Heart right ventricle (tissue), 16 donors: ENCODE data around the gene ANKRD40CL. TPM values are rescaled to one million over a fixed set of nuclear protein-coding genes. Genes with fewer than 3 reads are reported as not detected.

Source experiments
- ATAC-seq, 8 donors: fragments of 200-7000 bp; cut with Tn5 transposase; one replicate each; pipeline ENCODE4 v1.9.1; 2020; ENCODE audit warnings: mild to moderate bottlenecking in 8 of 8, moderate library complexity in 8 of 8, moderate number of reproducible peaks in 1 of 8
- DNase-seq, 2 donors: peaks; one replicate each; pipeline ENCODE4 v3.0.0-alpha.2; 2020
- H3K27ac ChIP-seq, 10 donors: fragments of 200-600 bp; sonication (generic) in 2 of 10; one replicate each; pipeline versions ENCODE4 v1.5.0 to v1.8.0; 2020 to 2022; ENCODE audit warnings: mild to moderate bottlenecking in 3 of 10
- H3K27me3 ChIP-seq, 7 donors: fragments of 200-600 bp; one replicate each; pipeline ENCODE4 v1.8.0; 2021 to 2022; ENCODE audit warnings: mild to moderate bottlenecking in 2 of 7
- H3K36me3 ChIP-seq, 9 donors: fragments of 200-600 bp; sonication (generic) in 1 of 9; one replicate each; pipeline versions ENCODE4 v1.5.0 to v1.8.0; 2020 to 2022; ENCODE audit warnings: mild to moderate bottlenecking in 2 of 9
- H3K4me1 ChIP-seq, 9 donors: fragments of 200-600 bp; sonication (generic) in 1 of 9; one replicate each; pipeline versions ENCODE4 v1.5.0 to v1.8.0; 2020 to 2022; ENCODE audit warnings: mild to moderate bottlenecking in 4 of 9
- H3K4me3 ChIP-seq, 10 donors: fragments of 200-600 bp; sonication (generic) in 2 of 10; one replicate each; pipeline versions ENCODE4 v1.5.0 to v1.8.0; 2020 to 2022; ENCODE audit warnings: mild to moderate bottlenecking in 7 of 10, moderate library complexity in 2 of 10
- H3K9me3 ChIP-seq, 11 donors: fragments of 200-600 bp in 10 of 11; sonication (generic) in 2 of 11; one replicate each; pipeline versions ENCODE4 v1.5.0 to v1.8.0; 2013 to 2022; ENCODE audit warnings: mild to moderate bottlenecking in 2 of 11, control low read depth in 1 of 11, moderate library complexity in 1 of 11
- WGBS, 2 donors: extraction: QIAGEN DNeasy Blood & Tissue Kit; methylation state at CpG; one replicate each; pipeline ENCODE4 v1.1.7; 2013; ENCODE audit warnings: inconsistent platforms in 1 of 2; 5-methylcytosine and 5-hydroxymethylcytosine counted together
- intact Hi-C, 10 donors: fragments of 100-400 bp; cut with DNase I; formaldehyde crosslinking; loops; one replicate each; pipeline versions ENCODE4 v1.11.1 to v1.14.2; 2022
- polyA plus RNA-seq, 2 donors: library from polyadenylated mRNA; stranded (reverse); fragments of 200-250 nt; gene quantifications; one replicate each; pipeline ENCODE4 v1.2.3, GENCODE V29; 2013
- total RNA-seq, 10 donors: library from RNA; stranded (reverse); fragmentation: NEBNext Ultra II Directional in 3 of 10; extraction: Animal tissue kit (Norgen Biotek cat#: 25700) in 3 of 10; gene quantifications; one replicate each; pipeline versions ENCODE4 v1.2.1 to v1.2.4, GENCODE V29; 2021 to 2023
- TF ChIP-seq, protein P1 (sequence below), 9 donors: fragments of 200-600 bp; sonication (generic) in 2 of 9; IDR thresholded peaks; one replicate each; pipeline versions ENCODE4 v1.5.0 to v1.8.0; 2021 to 2022; ENCODE audit warnings: antibody characterized with exemption in 9 of 9, mild to moderate bottlenecking in 5 of 9, moderate library complexity in 1 of 9
- donor health status: Arrhythmogenic right ventricular cardiomyopathy.
- donor health status: ischemic (EF 13 %, LVEDD 7.1; RV severe dilation, severe dysfunction).
- donor health status: healthy with polysubstance abuse.
- donor health status: DM: no; HTN: yes; CAD: no.
- donor health status: DM: no; HTN: no; CAD: no.
- donor health status: ischemic (EF 25% LVEDD 6.9; RV normal size, moderate dysfunction).
- donor health status: ischemic (EF 25% LVEDD 5.7; RV mildly dilated, moderate dysfunction).
- donor health status: healthy.
- donor health status: DM: yes; HTN: yes; CAD: no.
- donor health status: Ischemic cardiomyopathy.
- donor health status: ischemic (EF 35%, LVEDD 5.7; RV mildly dilated, moderate dysfunction).
- donor health status: nonischemic (EF 11% LVEDD 7.7; RV severe dilation, severe dysfunction).
- donor health status: DM: yes; HTN: yes; CAD: no.
- donor health status: PGD.
- donor health status: ischemic (EF 29% LVEDD 5.4; RV normal size, mild dysfunction).
- donor health status: nonischemic (EF 23%, LVEDD 6.1; RV moderate dilation, normal function).

The ANKRD40CL gene
- total and polyA plus RNA-seq, 12 donors: not detected

DNA sequence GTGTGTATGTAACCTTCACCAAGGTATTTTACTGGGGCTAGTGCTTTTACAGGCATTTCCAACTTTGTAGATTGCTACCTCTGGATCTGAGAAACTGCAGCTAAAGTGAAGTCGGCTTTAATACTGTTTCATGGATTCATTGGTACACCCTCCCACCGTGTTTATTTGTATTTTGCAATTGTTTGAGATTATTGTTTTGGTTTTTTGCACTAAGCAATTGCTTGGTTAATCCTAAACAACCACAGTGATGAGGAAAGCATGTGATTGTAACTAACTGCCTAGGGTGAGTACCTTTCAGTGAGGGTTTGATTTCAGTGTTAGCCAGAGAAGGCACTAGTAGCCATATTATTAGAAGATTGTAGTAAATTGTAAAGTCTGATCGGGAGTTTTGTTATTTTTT, 44.6 kb downstream of the ANKRD40CL start:
- Histone ChIP-seq H3K4me1 (peaks cover 7 to 77% (median 70%) of the 10 kb centered on the region in 9 donors), H3K36me3 (no peaks in the 10 kb centered on the region), H3K27ac (peak overlapping the region in 1 of 10 donors; percentile 9), H3K27me3 (no peaks in the 10 kb centered on the region), H3K9me3 (no peaks in the 10 kb centered on the region), H3K4me3 (no peak overlapping the region)
- DNase-seq: no peak
- WGBS, 2 donors: 45 to 55% methylated on average over 3 of the region's 3 CpGs
- TF ChIP-seq, protein P1, sequence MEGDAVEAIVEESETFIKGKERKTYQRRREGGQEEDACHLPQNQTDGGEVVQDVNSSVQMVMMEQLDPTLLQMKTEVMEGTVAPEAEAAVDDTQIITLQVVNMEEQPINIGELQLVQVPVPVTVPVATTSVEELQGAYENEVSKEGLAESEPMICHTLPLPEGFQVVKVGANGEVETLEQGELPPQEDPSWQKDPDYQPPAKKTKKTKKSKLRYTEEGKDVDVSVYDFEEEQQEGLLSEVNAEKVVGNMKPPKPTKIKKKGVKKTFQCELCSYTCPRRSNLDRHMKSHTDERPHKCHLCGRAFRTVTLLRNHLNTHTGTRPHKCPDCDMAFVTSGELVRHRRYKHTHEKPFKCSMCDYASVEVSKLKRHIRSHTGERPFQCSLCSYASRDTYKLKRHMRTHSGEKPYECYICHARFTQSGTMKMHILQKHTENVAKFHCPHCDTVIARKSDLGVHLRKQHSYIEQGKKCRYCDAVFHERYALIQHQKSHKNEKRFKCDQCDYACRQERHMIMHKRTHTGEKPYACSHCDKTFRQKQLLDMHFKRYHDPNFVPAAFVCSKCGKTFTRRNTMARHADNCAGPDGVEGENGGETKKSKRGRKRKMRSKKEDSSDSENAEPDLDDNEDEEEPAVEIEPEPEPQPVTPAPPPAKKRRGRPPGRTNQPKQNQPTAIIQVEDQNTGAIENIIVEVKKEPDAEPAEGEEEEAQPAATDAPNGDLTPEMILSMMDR (IDR thresholded peaks at IDR 0.05): no peak
- no peak for ATAC-seq
- intact Hi-C loops: no loop called here

GRCh38 chr17:50721194-50722010, 45.9 kb downstream of the ANKRD40CL start:
- Histone ChIP-seq H3K27ac (peak overlapping the region in 5 of 10 donors; percentile 94 to 99 (median 97)), H3K4me3 (peak overlapping the region; percentile 61 to 94 (median 84)), H3K9me3 (no peaks in the 10 kb centered on the region), H3K36me3 (no peaks in the 10 kb centered on the region), H3K27me3 (no peaks in the 10 kb centered on the region), H3K4me1 (peaks cover 5 to 65% (median 58%) of the 10 kb centered on the region in 9 donors)
- WGBS, 2 donors: 6 to 7% methylated on average over 7 of the region's 7 CpGs
- TF ChIP-seq, protein P1 (IDR thresholded peaks at IDR 0.05): no peak
- ATAC-seq (no peak), DNase-seq (no peak)
- intact Hi-C loops: no loop called here

DNA sequence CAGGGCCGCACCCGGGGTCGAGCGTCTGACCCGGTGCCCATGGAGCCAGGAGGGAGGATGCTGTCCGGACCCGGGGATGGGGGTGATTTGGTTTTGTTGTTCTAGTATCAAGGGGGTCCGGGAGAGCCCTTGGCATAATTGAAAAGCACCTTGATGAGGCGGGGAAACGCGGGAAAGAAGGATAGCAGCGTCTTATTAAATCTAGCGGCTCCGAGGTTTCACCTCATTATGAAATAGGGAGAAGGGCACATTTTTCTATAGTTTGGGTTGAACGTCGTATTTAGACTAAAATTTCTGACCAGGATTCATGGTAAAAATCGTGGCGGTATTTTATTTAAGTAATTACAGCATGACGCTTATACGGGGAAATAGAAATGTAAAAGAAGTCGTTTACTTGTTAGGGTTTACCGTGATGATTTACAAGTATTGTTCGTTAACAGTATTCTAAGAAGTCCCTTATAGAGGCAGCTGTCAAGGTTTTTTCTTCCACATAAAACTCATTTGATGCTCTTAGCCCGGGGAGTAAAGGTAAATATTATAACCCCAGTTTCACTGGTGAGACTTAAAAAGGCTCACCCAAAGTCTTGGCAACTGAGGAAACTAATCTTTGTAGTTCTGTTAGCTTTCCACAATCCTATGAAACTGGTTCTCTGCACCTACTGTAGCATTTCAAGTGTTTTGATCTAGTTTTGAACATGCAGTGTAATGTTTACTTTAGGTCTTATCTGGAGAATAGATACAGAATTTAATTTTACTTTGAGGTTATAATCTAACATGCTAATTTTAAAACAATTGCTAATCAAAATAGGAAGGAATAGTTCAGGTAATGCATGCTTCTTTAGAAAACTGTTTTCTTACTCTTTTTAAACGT, 47.2 kb downstream of the ANKRD40CL start:
- intact Hi-C loops: no loop called here
- DNase-seq: no peak
- no peak for ATAC-seq
- H3K27me3 ChIP-seq: no peaks in the 10 kb centered on the region
- 0% methylated on average over 25 of the region's 25 CpGs for WGBS, 2 donors
- no peaks in the 10 kb centered on the region for H3K36me3 ChIP-seq
- peaks cover 3 to 59% (median 45%) of the 10 kb centered on the region in 9 donors for H3K4me1 ChIP-seq
- TF ChIP-seq, protein P1 (IDR thresholded peaks at IDR 0.05): no peak
- peak overlapping the region; percentile 61 to 94 (median 84) for H3K4me3 ChIP-seq
- H3K9me3 ChIP-seq: no peaks in the 10 kb centered on the region
- peak overlapping the region; percentile 89 to 99 (median 96) for H3K27ac ChIP-seq

- peak within 1 kb of the TSS; percentile 89 to 99 (median 96) for H3K27ac ChIP-seq
- peak within 1 kb of the TSS; percentile 61 to 94 (median 84) for H3K4me3 ChIP-seq
- ATAC-seq: peak; percentile 98 to 99 (median 99)
- 2% methylated on average over 76 of the region's 76 CpGs for WGBS, 2 donors
- DNase-seq: peak; percentile 93 to 95
- intact Hi-C loops: no loop called here
- TF ChIP-seq, protein P1 (IDR thresholded peaks at IDR 0.05): peak in 1 of 9 donors; percentile 5
- H3K9me3 ChIP-seq: no peaks in the 10 kb centered on the region
- H3K36me3 ChIP-seq: no peaks in the 10 kb centered on the region
- H3K27me3 ChIP-seq: no peaks in the 10 kb centered on the region
- H3K4me1 ChIP-seq: peaks cover 3 to 57% (median 40%) of the 10 kb centered on the region in 9 donors
Measured at GRCh38 chr17:50719144-50719923, 48.0 kb downstream of the ANKRD40CL start, which contains the start of gene LUC7L3. Gene LUC7L3, plus strand, starts transcription at chr17:50719603. Its CDS starts 130 bp downstream, at chr17:50719733.
